IPS-NIHi7 (cell line): ENCODE data around the gene ABCB8.
"Not testable (repeated sequence)": the region's sequence is repeated elsewhere in the genome, so short reads cannot be mapped to it uniquely, and the experiment has no call there.

Source experiments
- DNase-seq: peaks from one replicate; pipeline ENCODE4 v3.0.0; 2012; ENCODE audit warnings: mixed read lengths; ENCODE audit errors: extremely low spot score

Gene ABCB8

DNA sequence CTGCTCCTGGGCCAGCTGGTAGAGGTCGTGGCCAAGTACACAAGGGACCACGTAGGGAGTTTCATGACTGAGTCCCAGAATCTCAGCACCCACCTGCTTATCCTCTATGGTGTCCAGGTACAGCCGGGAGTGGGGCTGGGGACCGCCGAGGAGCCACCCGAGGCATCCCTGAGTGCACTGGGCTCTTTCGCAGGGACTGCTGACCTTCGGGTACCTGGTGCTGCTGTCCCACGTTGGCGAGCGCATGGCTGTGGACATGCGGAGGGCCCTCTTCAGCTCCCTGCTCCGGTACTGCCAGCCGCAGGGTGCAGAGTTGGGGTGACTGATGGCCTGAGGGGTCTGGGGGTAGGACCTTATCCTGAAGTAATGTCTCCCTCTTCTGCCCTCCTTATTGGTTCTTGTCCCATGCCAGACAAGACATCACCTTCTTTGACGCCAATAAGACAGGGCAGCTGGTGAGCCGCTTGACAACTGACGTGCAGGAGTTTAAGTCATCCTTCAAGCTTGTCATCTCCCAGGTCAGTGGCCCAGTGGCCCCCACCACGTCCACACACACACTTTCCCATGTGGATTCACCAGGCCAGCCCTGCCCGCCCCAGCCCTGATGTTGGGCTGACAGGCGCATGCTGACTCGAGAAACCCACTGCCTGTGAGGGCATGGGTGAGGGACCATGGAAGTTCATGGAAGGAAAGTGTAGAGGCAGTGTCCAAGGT lies 6.2 kb downstream of the ABCB8 start:
- no peak for DNase-seq

- no peak for DNase-seq
Observed at GRCh38 chr7:151035026-151035717, 6.9 kb downstream of the ABCB8 start.

DNA sequence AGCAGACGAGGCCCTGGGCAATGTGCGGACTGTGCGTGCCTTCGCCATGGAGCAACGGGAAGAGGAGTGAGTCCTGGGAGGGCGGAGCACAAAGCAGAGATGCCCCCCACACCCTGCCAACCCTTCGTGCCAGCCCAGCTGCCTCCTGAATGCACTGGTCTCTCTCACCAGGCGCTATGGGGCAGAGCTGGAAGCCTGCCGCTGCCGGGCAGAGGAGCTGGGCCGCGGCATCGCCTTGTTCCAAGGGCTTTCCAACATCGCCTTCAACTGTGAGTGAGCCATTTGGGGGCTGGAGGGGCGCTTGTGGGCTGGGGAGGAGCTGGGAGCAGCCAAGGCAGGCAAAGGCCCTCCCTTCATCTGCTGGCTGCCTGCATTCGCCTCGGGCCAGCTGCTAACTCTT lies 7.7 kb downstream of the ABCB8 start:
- no peak for DNase-seq

DNA sequence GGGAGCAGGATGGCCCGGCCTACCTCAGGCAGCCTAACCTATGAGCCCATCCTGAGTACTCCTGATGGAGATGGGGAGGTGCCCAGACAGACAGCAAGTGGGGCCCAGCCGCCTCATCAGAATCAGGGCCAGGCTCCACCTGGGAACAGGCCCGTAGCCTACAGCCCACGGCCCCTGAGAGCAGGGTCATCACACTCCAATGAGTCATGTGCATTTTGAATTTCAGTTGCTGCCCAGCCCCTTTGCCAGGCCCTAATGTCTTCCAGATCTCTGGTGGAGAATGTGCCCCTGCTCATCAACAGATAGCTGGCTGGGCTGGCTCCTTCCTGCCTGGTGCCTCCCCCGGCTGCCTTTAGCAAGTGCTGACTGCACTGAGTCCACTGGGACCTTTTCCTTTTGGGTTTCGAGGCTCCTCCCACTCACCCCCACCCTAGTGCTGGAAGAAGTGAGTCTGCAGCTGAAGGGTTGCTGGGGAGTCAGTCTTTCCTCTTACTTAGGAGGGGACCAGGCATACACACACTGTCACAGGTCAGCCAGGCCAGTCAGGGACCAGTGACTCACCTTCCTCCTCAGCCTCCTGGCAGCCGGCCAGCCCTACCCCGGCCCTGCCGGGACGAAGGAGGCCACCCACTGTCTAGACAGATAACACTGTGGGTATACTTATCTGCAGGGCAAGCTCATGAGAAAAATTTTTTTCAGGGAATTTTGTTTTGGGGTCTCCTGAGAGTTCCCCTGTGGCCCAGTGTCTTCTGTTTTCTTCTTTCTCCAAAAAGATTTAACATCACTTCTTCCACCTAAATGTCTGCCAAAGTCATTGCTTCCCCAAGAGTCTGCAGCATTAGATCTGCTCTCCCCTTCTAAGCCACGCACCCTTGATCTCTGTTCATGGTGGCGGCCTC lies 10.9 kb downstream of the ABCB8 start:
- peak; percentile 45 for DNase-seq

- DNase-seq = no peak
Observed at GRCh38 chr7:151039850-151040548, 11.7 kb downstream of the ABCB8 start.

DNA sequence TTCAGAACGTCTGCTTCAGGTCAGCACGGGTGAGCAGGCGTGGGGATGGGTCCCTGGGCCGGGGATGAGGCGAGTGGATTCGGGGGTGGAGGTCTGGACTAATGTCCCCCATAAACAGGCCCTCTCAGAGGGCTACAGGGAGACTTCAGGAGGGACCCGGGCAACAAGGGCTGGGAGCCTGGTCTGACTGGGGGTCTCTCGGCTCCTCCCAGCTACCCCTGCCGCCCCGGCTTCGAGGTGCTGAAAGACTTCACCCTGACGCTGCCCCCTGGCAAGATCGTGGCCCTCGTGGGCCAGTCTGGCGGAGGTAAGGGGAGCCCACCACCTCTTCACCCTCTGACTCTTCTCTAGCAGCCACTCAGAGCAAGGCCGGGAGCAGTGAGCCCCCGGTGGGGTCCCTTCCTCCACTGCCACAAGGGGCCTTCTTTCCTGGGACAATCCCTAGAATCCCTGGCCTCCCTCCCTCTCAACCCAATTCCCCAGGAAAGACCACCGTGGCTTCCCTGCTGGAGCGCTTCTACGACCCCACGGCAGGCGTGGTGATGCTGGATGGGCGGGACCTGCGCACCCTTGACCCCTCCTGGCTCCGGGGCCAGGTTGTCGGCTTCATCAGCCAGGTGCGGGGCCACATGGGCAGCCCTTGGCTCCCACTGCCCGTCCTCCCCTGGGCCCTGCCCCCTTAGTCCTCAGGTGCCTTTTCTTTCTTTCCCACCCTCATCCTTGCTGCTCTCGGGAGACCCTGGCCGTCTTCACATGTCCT lies 12.5 kb downstream of the ABCB8 start:
- DNase-seq = no peak

GRCh38 chr7:151043449-151043848 lies 15.2 kb downstream of the ABCB8 start:
- not testable (repeated sequence) for DNase-seq

DNA sequence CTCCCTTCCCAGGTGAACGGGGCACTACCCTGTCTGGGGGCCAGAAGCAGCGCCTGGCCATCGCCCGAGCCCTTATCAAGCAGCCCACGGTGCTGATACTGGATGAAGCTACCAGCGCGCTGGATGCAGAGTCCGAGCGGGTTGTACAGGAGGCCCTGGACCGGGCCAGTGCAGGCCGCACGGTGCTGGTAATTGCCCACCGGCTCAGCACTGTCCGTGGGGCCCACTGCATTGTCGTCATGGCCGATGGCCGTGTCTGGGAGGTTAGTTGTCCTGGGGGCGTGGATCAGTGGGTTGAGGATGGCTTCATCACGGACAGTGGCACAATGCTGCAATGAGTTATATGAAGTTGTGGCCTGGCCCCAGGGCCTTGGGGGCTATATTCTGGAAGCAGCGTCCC lies 15.7 kb downstream of the ABCB8 start:
- DNase-seq = no peak

DNA sequence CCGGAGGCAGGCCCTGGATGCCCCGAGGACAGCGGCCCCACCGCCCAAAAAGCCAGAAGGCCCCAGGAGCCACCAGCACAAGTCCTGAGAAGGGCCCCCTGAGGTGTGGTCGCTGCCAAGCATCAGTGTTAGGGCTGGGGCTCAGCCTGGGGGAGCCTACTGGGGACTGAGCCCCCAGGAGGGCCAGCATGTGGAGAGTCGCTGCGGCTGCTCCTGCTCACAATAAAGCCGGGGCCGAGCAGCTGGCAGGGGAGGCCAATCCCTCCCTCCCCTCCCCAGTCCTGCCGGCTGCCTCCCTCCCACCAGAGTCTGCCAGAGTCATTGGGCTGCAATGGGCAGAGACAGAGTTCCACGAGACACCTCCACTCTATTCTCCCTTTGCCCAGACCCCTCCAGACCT lies 17.0 kb downstream of the ABCB8 start:
- DNase-seq = no peak

DNA sequence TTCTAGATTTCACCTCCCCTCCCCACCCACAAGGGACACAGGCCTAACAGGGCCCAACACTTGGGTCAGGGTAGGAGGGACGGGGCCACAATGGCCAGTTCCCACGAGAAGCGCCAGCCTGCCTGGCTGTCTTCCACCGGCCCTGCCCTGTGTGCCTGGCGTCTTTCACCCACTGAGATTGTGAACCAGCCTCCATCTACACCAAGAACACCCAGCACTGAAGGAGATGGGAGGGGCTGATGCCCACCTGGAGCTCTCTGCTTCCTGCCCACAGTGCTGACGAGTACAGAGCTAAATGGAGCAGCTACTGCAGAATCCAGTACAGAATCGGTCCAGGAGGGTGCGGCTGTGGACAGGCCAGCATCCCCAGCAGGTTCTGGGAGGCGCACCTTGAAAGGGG lies 17.7 kb downstream of the ABCB8 start:
- DNase-seq = no peak

DNA sequence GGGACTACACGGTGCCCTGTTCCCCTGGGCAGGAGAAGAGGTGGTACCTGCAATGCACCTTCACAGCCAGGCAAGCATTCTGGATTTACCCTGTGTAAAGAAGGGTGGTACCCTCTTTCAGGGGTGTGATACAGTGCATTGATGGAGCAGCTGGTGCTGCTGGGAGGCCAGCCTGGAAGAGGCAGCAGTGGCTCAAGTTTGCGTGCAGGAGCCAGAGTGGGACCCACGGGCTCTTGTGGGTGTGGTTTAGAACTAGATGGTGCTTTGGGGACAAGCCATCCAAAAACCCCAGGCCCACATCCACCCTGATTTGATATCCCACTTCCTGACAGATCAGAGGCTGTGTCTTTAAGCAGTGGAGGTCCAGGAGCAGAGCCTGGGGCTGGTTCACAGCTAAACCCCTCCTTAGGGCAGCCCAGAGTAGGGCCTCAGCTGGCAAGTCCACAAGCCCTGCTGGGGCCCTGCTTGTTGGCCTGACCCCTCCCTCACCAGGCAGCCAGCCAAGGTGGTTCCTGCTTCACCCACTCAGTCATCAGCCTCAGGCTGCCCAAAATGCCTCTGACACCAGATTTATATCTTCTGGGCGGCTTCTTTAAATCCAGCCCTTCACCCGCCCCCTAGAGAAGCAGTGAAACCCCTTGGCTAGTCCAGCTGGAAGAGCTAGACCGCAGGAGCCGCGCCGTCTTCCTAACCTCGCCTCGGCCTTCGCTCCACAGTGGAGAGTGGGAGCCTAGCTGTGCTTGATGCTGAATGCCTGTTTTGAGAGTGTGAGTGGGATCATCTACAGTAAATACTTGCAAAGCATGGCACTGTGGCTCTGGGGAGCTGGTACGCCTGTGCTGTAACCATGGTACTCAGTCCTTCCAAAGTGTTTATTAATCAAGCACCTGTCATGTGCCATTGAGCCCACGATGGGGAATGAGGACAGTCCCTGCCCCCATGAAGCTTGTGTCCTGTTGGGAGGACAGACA lies 18.6 kb downstream of the ABCB8 start:
- DNase-seq = no peak

DNA sequence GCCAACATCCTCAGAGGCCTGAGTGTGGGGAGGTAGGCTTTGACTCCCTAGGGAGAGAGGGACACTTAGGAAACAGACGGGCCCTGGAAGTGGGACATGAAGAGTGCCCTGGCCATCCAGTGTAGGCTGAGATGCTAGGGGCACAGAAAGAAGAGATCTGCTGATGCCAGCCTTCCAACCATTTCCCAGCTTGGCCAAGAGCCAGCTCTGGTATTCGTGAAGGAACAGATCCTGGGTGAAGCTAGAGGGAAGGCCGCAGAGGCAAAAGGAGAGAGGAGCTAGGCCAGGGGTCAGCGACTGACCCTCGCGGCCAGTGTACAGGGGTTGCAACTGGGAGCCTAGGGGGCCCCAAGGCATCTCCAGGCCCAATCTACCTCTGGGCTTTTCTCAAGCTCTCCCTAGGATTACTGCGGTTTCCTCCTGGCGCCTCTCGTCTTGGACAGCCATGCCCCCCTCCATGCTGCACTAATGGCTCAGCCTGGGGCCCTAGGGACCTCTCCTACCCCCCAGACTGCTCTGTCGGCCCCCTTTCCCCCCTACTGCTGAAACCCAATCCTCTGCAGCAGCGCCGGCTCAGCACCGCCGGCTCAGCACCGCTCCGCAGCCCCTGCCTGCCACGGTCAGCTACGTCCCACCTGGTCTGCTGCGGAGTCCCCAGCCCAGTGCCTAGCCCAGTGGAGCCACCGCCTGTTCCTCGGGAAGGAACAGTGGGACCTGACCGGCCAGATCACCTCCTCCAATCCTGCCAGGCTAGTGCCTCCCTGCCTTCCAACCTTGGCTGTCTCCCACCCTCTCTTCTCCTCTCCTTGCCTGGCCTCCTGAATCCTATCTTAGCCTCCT lies 19.9 kb downstream of the ABCB8 start, which contains the start of gene ASIC3:
TSS of gene ASIC3 (plus strand) at position 556 of the 840 bp plus-strand sequence. CDS start 355 bp downstream, outside the sequence.
- DNase-seq = no peak

DNA sequence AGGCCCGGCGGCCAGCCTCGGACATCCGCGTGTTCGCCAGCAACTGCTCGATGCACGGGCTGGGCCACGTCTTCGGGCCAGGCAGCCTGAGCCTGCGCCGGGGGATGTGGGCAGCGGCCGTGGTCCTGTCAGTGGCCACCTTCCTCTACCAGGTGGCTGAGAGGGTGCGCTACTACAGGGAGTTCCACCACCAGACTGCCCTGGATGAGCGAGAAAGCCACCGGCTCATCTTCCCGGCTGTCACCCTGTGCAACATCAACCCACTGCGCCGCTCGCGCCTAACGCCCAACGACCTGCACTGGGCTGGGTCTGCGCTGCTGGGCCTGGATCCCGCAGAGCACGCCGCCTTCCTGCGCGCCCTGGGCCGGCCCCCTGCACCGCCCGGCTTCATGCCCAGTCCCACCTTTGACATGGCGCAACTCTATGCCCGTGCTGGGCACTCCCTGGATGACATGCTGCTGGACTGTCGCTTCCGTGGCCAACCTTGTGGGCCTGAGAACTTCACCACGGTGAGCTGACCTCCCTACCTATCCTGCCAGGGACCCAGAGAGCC lies 20.7 kb downstream of the ABCB8 start:
- DNase-seq = no peak

DNA sequence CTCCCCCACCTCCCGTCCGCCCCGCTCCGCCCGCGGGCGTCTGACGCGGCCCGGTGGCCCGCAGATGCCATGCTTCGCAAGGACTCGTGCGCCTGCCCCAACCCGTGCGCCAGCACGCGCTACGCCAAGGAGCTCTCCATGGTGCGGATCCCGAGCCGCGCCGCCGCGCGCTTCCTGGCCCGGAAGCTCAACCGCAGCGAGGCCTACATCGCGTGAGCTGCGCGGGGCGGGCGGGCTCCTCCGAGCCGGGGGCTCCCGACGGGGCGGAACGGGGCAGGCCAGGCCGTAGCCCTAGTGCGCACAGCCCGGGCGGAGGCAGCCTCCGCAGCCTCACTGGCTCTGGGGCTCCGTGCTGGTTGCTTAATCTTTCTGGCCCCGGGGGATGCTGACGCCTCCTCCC lies 22.9 kb downstream of the ABCB8 start:
- peak; percentile 84 for DNase-seq

- DNase-seq = no peak
Observed at GRCh38 chr7:151053096-151053495, 24.8 kb downstream of the ABCB8 start.

- DNase-seq = no peak
Observed at GRCh38 chr7:151053751-151054150, 25.5 kb downstream of the ABCB8 start.

DNA sequence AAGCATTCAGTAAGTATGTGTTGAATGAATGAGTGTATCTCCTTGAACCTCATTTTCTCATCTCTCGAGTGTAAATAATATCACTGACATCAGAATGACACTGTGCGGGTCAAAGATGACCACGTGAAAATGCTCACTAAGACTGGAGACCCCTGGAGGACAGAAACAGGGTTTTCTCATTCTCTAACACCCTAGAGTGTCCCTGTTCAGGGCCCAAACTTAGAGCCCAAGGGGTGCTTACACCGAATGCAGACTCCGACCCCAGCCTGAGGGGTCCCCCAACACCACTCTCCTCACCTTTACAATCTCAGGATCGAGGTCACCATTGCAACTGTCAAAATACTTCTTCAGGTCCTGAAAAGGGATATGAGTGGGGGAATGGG lies 28.0 kb downstream of the ABCB8 start:
- DNase-seq = no peak

DNA sequence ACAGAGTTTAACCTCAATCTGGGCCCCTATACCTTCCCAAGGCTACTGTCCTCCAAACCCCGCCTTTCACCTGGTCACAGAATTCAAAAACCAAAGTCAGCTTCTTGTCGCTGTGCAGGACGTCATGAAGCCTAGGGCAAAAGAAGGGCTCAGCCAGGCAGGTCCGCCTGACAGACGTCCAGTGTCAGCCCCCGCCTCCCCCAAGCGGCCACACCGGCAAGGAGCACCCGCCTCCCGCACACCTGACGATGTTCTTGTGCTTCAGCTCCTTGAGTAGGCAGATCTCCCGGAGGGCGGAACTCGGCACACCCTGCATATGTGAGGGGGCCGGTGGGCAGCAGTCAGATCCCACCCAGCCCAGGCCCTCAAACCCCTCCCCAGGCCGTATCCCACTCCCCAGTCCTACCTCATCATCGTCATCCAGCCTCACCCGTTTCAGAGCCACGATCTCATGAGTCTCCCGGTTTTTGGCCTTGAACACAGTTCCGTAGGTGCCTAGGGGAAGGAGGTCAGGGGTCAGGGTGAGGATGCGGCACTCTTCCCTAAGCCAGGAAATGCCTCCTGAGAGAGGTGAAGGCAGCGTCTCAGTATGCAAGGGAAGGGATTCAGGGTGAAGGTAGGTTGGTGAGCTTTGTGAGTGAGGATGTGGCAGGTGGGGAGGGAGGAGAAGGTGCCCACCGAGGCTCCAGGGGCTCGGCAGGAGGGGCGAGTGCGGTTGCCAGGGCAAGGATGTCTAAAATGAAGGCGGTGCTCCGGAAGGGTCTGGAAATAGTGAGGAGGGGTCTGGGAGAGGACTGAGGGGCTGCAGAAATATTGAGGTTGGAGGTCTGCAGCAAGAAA lies 28.6 kb downstream of the ABCB8 start:
- peak; percentile 63 for DNase-seq
